Tibial nerve (tissue), 4 donors: ENCODE results near the gene RAB9B. TPM values are rescaled to one million over a fixed set of nuclear protein-coding genes. Genes with fewer than 3 reads are reported as not detected.
A peak's percentile ranks its signal among the peaks of the same experiment; 100 is the strongest.

Experiments
- DNase-seq, 2 donors: peaks; one replicate each; pipeline ENCODE4 v3.0.0-alpha.2; 2019; ENCODE audit warnings: low spot score in 2 of 2
- H3K27ac ChIP-seq, 4 donors: fragments of 200-600 bp; sonication (generic) in 3 of 4; one replicate each; pipeline ENCODE4 v1.5.1; 2017 to 2019; ENCODE audit warnings: mild to moderate bottlenecking in 1 of 4
- H3K27me3 ChIP-seq, 2 donors: fragments of 200-600 bp; sonication (generic) in 1 of 2; one replicate each; pipeline versions ENCODE4 v1.5.1 to v1.6.0; 2017 to 2019
- H3K36me3 ChIP-seq, 3 donors: fragments of 200-600 bp; sonication (generic); one replicate each; pipeline ENCODE4 v1.5.1; 2018 to 2019
- H3K4me1 ChIP-seq, 4 donors: fragments of 200-600 bp; sonication (generic) in 3 of 4; one replicate each; pipeline ENCODE4 v1.5.1; 2017 to 2019
- H3K4me3 ChIP-seq, 4 donors: fragments of 200-600 bp; sonication (generic) in 3 of 4; one replicate each; pipeline ENCODE4 v1.5.1; 2017 to 2019; ENCODE audit warnings: mild to moderate bottlenecking in 1 of 4, moderate library complexity in 1 of 4
- H3K9me3 ChIP-seq, 4 donors: fragments of 200-600 bp; sonication (generic) in 3 of 4; one replicate each; pipeline ENCODE4 v1.5.1; 2017 to 2019
- CTCF ChIP-seq, 5 experiments: fragments of 200-600 bp in 3 of 5; fragments of 450-650 bp in 2 of 5; sonication (generic) in 3 of 5; IDR thresholded peaks; one replicate each; pipeline ENCODE4 v1.5.1; 2016 to 2019; ENCODE audit warnings: antibody characterized with exemption in 5 of 5, mild to moderate bottlenecking in 3 of 5, moderate library complexity in 2 of 5
- EP300 ChIP-seq, 2 donors: sonication (generic); formaldehyde crosslinking; IDR thresholded peaks; one replicate each; pipeline ENCODE4 v1.6.1; 2017; ENCODE audit warnings: antibody characterized with exemption in 2 of 2, mild to moderate bottlenecking in 1 of 2
- POLR2A ChIP-seq, 2 donors: fragments of 450-650 bp; IDR thresholded peaks; one replicate each; pipeline ENCODE4 v1.6.1; 2017; ENCODE audit warnings: antibody characterized with exemption in 2 of 2, mild to moderate bottlenecking in 2 of 2, moderate library complexity in 2 of 2
- WGBS, 2 donors: methylation state at CpG; one replicate each; pipeline ENCODE4 v1.1.5; 2018; 5-methylcytosine and 5-hydroxymethylcytosine counted together
- total RNA-seq, 4 donors: library from RNA; depleted of rRNA; stranded (reverse); fragments of >200 nt; gene quantifications; one replicate each; pipeline ENCODE4 v1.1.0, GENCODE V29; 2016

The RAB9B gene
- total RNA-seq, 4 donors from 2014 or later, result 2.3 to 4.8 (median 3.0) TPM

- DNase-seq, result no peak
- Histone ChIP-seq H3K4me1 (no peaks in the 10 kb centered on the region), H3K4me3 (no peak overlapping the region), H3K27ac (peak overlapping the region; percentile 19 to 83 (median 71)), H3K27me3 (peaks cover 0 to 29% of the 10 kb centered on the region in 2 donors), H3K36me3 (peaks cover 0 to 6% (median 0%) of the 10 kb centered on the region in 3 donors), H3K9me3 (no peaks in the 10 kb centered on the region)
- WGBS, 2 donors, result 32 to 35% methylated on average over 2 of the region's 2 CpGs
- TF ChIP-seq POLR2A (IDR thresholded peaks at IDR 0.05) (no peak), EP300 (IDR thresholded peaks at IDR 0.05) (no peak), CTCF (IDR thresholded peaks at IDR 0.05) (no peak)
These were observed 38.5 kb downstream of the RAB9B start for GRCh38 chrX:103793545-103793940.

GRCh38 chrX:103792916-103793544 lies 39.0 kb downstream of the RAB9B start:
- H3K9me3 ChIP-seq, result no peaks in the 10 kb centered on the region
- H3K27ac ChIP-seq, result peak overlapping the region; percentile 34 to 83 (median 71)
- peaks cover 0 to 30% of the 10 kb centered on the region in 2 donors for H3K27me3 ChIP-seq
- TF ChIP-seq POLR2A (IDR thresholded peaks at IDR 0.05) (no peak), EP300 (IDR thresholded peaks at IDR 0.05) (no peak), CTCF (IDR thresholded peaks at IDR 0.05) (no peak)
- DNase-seq, result no peak
- H3K36me3 ChIP-seq, result peaks cover 0 to 6% (median 0%) of the 10 kb centered on the region in 3 donors
- H3K4me3 ChIP-seq, result no peak overlapping the region
- no peaks in the 10 kb centered on the region for H3K4me1 ChIP-seq
- 38 to 45% methylated on average over 6 of the region's 6 CpGs for WGBS, 2 donors

- DNase-seq, result no peak
- 31 to 57% methylated on average over 2 of the region's 2 CpGs for WGBS, 2 donors
- TF ChIP-seq EP300 (IDR thresholded peaks at IDR 0.05) (no peak), POLR2A (IDR thresholded peaks at IDR 0.05) (no peak), CTCF (IDR thresholded peaks at IDR 0.05) (no peak)
- H3K36me3 ChIP-seq, result peaks cover 0 to 6% (median 0%) of the 10 kb centered on the region in 3 donors
- peaks cover 0 to 36% of the 10 kb centered on the region in 2 donors for H3K27me3 ChIP-seq
- H3K27ac ChIP-seq, result peak overlapping the region in 2 of 4 donors; percentile 63 to 83
- H3K9me3 ChIP-seq, result no peaks in the 10 kb centered on the region
- H3K4me1 ChIP-seq, result peaks cover 0 to 3% (median 0%) of the 10 kb centered on the region in 4 donors
- H3K4me3 ChIP-seq, result no peak overlapping the region
These were observed 40.1 kb downstream of the RAB9B start for GRCh38 chrX:103791826-103792485.

- H3K4me1 ChIP-seq, result peaks cover 0 to 3% (median under 1%) of the 10 kb centered on the region in 4 donors
- H3K4me3 ChIP-seq, result no peak overlapping the region
- TF ChIP-seq POLR2A (IDR thresholded peaks at IDR 0.05) (no peak), EP300 (IDR thresholded peaks at IDR 0.05) (no peak), CTCF (IDR thresholded peaks at IDR 0.05) (no peak)
- 61 to 71% methylated on average over 4 of the region's 4 CpGs for WGBS, 2 donors
- peaks cover 0 to 6% (median 0%) of the 10 kb centered on the region in 3 donors for H3K36me3 ChIP-seq
- H3K27ac ChIP-seq, result peak overlapping the region in 3 of 4 donors; percentile 18 to 83 (median 46)
- DNase-seq, result no peak
- no peaks in the 10 kb centered on the region for H3K9me3 ChIP-seq
- peaks cover 0 to 37% of the 10 kb centered on the region in 2 donors for H3K27me3 ChIP-seq
These were observed 40.8 kb downstream of the RAB9B start for GRCh38 chrX:103791228-103791627.

GRCh38 chrX:103789004-103789403 lies 43.1 kb downstream of the RAB9B start:
- no peak for DNase-seq
- Histone ChIP-seq H3K27ac (peak overlapping the region in 2 of 4 donors; percentile 2 to 15), H3K27me3 (peaks cover 0 to 46% of the 10 kb centered on the region in 2 donors)

More at GRCh38 chrX:103789004-103789403, 43.1 kb downstream of the RAB9B start:
- Histone ChIP-seq H3K9me3 (no peaks in the 10 kb centered on the region), H3K4me1 (peaks cover 0 to 21% (median 9%) of the 10 kb centered on the region in 4 donors), H3K36me3 (peaks cover 0 to 6% (median 0%) of the 10 kb centered on the region in 3 donors), H3K4me3 (no peak overlapping the region)
- TF ChIP-seq POLR2A (IDR thresholded peaks at IDR 0.05) (no peak), EP300 (IDR thresholded peaks at IDR 0.05) (no peak), CTCF (IDR thresholded peaks at IDR 0.05) (no peak)
